H1 (cell line): ENCODE data around the gene HSPA1L. TPM values are rescaled to one million over a fixed set of nuclear protein-coding genes. Genes with fewer than 3 reads are reported as not detected.

Experiments used
- SRF ChIP-seq: IDR thresholded peaks from 2 replicates; pipeline ENCODE4 v1.6.1; 2011; ENCODE audit warnings: mild to moderate bottlenecking, low read depth, low read length, moderate library complexity
- polyA plus RNA-seq, 7 experiments: library from polyadenylated mRNA; depleted of rRNA in 3 of 7; stranded (reverse) in 5 of 7; unstranded in 2 of 7; fragments of >200 nt in 5 of 7; fragments of 200-250 nt in 2 of 7; gene quantifications; 1 replicate in 5 of 7; 2 replicates in 1 of 7; 4 replicates in 1 of 7; pipeline versions ENCODE4 v1.2.1 to v1.2.3, GENCODE V29; 2011 to 2013; ENCODE audit warnings: missing spikeins in 2 of 7, mixed read lengths in 2 of 7
- total RNA-seq: library from RNA; stranded (reverse); fragmentation: NEBNext Ultra II Directional; extraction: Animal tissue kit (Norgen Biotek cat#: 25700); gene quantifications from 2 replicates; pipeline ENCODE4 v1.2.1, GENCODE V29; 2021

The HSPA1L gene
- total and polyA plus RNA-seq, 2 of the 8 experiments (the other 6 are each of a cell fraction or from before 2014, with no cell fraction given) = 1.00 to 1.9 TPM

DNA sequence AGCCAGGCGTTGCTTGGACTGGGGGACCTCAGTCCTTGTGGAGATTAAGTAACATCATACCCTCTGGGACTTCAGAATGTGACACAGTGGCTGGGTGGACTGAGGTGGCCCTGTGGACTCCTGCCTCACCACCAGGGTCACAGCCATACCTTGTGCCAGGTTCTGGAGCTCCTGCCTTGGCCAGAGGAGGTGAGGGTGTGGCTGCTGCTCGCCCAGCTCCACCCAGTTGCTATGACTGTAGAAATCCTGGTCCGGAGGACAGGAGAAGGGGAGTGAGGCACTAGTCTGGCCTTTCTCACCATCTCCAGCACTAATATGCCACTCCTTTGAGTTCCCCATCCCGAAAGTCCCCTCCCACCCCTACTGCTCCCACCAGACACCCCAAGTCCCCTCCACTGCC, 39.9 kb downstream of the HSPA1L start (continued):
- no peak for TF ChIP-seq SRF
